NCI-H345 treated with DMSO at 0.1 percent for 48 hours (cell line): ENCODE data around the gene IFT81.
"Not testable (repeated sequence)": the region's sequence is repeated elsewhere in the genome, so short reads cannot be mapped to it uniquely, and the experiment has no call there.

ENCODE experiments used
- DNase-seq: peaks from one replicate; lab custom pipeline; 2025; ENCODE audit not compliant: unreplicated experiment; lab: John Stamatoyannopoulos, UW

Gene IFT81

GRCh38 chr12:110124269-110124995 lies at the start of gene IFT81:
TSS of gene IFT81 (plus strand) at chr12:110124357. CDS start at chr12:110127381, 3,024 bp downstream.
- peak; percentile 79 for DNase-seq

GRCh38 chr12:110075880-110076279 lies 48.3 kb upstream of the IFT81 start:
- DNase-seq = no peak

GRCh38 chr12:110077800-110078199 lies 46.4 kb upstream of the IFT81 start:
- DNase-seq = no peak

- no peak for DNase-seq
Observed at GRCh38 chr12:110079477-110080400, 44.4 kb upstream of the IFT81 start.

GRCh38 chr12:110080410-110080809 lies 43.7 kb upstream of the IFT81 start:
- no peak for DNase-seq

GRCh38 chr12:110084314-110085015 lies 39.7 kb upstream of the IFT81 start:
- no peak for DNase-seq

GRCh38 chr12:110088216-110088615 lies 35.9 kb upstream of the IFT81 start:
- DNase-seq = not testable (repeated sequence)

- DNase-seq = no peak
Observed at GRCh38 chr12:110088936-110089335, 35.2 kb upstream of the IFT81 start.

GRCh38 chr12:110090266-110091135 lies 33.7 kb upstream of the IFT81 start:
- DNase-seq = no peak

GRCh38 chr12:110091136-110091711 lies 32.9 kb upstream of the IFT81 start:
- DNase-seq = no peak

- no peak for DNase-seq
Observed at GRCh38 chr12:110093631-110094311, 30.4 kb upstream of the IFT81 start.

GRCh38 chr12:110100315-110100970 lies 23.7 kb upstream of the IFT81 start:
- peak; percentile 57 for DNase-seq

- no peak for DNase-seq
Observed at GRCh38 chr12:110102255-110102654, 21.9 kb upstream of the IFT81 start.

- no peak for DNase-seq
Observed at GRCh38 chr12:110104188-110105094, 19.7 kb upstream of the IFT81 start.

- no peak for DNase-seq
Observed at GRCh38 chr12:110105159-110105558, 19.0 kb upstream of the IFT81 start.

- DNase-seq = no peak
Observed at GRCh38 chr12:110105986-110106385, 18.2 kb upstream of the IFT81 start.

GRCh38 chr12:110107369-110108281 lies 16.5 kb upstream of the IFT81 start:
- no peak for DNase-seq
